Stimulated activated CD8-positive, alpha-beta memory T cell treated with anti-CD3 and anti-CD28 coated beads, Interleukin-4, amount 100 ng/mL, for 1 hour (primary cell): ENCODE results near the gene CACNA1D.

Source experiments
- DNase-seq, 2 donors: peaks; one replicate each; pipeline ENCODE4 v3.0.0-alpha.2; 2020; ENCODE audit warnings: low read depth in 2 of 2, low spot score in 1 of 2

Gene CACNA1D

GRCh38 chr3:53803816-53804695, 309.6 kb downstream of the CACNA1D start:
- DNase-seq: no peak

DNA sequence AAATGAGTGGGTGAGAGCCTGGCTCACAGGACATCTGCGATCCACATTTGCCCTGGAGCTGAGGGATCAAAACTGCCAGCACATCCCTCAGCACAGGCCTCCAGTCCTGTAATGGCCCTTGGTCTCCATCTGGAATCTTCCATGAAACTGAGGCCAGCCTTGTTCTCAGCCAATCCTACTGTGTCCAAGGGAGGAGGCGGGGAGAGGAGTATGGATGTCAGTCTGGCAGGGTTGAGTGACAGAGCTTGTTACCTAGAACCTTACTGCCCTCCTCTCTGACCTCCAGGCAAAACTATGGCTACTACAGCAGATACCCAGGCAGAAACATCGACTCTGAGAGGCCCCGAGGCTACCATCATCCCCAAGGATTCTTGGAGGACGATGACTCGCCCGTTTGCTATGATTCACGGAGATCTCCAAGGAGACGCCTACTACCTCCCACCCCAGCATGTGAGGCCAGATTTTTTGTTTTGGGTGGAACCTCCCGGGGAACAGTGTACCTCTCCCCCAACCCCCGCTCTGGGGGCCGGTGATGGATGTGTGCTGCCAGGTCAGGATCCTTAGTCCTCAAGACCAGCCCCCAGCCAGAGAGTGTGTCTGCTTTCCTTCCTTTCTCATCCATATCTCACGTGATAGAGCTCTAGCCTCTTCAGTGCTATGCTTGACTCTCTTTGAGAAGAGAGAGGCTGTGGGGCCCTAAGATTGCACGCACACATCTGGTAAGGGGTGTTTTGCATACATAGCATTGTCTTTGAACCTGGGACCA, 310.5 kb downstream of the CACNA1D start:
- DNase-seq: no peak

DNA sequence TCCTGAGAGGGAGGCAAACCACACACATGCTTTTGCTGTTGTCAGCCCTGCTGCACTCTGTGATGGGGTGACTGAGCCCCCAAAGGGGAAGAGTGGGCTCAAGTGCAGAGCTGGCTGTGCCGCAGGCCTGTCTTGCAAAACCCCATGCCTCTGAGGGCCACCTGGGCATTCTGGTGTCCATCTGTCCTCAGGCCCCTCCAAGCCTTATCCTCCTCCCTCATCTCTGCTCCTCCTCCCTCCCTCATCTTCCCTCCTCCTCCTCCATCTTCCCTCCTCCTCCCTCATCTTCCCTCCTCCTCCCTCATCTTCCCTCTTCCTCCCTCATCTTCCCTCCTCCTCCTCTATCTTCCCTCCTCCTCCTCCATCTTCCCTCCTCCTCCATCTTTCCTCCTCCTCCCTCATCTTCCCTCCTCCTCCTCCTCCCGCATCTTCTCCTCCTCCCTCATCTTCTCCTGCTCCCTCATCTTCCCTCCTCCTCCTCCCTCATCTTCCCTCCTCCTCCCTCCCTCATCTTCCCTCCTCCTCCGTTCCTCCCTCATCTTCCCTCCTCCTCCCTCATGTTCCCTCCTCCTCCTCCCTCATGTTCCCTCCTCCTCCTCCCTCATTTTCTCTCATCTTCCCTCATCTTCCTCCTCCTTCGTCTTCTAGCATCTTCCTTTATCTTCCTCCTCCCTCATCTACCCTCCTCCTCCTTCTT, 311.2 kb downstream of the CACNA1D start:
- no peak for DNase-seq

DNA sequence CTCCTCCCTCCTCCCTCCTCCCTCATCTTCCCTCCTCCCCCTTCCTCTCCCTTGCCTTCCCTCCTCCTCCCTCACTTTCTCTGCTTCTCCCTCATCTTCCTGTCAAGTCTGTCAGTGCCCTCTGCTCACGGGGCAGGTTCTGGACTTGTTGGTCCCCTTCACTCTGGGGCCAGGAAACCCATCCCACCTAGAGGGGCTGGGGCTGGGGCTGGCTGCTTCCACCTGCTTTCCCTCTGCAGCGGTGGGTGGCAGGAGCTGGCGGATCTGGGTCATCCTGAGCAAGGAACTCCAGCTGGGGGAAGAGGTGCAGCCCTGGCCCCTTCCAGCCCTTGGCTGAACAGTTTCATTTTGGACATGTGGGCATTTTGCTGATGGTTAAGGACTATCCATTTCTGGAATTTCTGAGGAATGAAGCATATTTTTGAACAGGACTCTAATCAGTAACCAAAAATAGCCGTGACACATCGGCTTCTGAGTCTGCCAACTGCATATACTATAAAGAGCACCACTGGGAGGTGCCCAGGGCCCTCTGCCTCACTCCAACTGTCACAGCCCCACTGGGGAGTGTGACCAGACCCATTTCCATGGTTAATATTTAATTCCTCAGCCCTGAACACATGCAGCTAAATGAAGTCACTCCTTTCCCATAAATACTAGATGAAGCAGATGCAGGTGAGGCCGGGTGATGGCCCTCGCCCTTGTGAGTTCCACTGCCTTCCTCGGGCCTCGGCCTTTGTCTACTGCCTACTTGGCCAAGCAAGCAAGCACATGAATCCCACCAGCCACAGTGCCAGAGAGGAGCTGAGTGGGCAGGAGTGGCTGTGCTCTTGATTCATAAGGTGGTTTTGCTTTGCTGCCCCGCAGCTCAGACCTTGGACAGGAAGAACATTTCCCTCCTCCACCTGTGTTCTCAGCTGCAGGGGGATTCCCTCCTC, 312.0 kb downstream of the CACNA1D start:
- DNase-seq: no peak

GRCh38 chr3:53807117-53807810, 312.9 kb downstream of the CACNA1D start:
- no peak for DNase-seq

DNA sequence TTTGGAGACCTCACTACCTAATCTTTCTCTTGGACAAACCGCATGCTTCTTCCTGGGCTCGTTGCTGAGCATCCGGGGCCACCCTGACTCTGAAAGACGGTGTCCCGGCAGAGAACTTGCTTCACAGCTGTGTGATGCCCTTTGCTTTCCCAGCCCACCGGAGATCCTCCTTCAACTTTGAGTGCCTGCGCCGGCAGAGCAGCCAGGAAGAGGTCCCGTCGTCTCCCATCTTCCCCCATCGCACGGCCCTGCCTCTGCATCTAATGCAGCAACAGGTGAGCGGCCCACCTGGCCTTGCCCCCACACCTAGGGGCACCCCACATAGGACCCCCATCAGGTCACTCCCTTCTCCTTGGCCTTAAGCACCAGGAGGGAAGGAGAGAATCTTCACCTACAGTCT, 314.1 kb downstream of the CACNA1D start:
- DNase-seq: no peak

DNA sequence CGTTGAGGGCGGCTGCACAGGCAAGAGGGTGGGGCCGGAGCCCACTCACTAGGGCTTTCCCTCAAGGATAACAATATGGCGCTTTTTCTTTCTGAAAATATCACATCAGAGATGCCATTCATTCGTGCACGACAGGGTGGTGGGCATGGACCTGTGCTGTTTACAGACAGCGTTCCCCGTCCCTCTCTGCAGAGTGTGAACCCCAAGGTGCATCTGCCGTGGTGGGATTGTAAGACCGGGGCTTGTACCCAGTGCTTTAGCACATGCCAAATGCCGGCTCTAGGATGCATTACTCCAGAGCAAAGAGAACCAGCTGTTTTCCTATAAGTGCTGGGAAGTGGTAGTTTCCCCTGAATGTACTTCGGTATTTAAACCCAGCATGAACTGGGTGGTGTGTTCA, 314.9 kb downstream of the CACNA1D start:
- no peak for DNase-seq

GRCh38 chr3:53809764-53810400, 315.5 kb downstream of the CACNA1D start:
- DNase-seq: no peak

- no peak for DNase-seq
These were observed 316.9 kb downstream of the CACNA1D start for GRCh38 chr3:53811143-53811927.

- no peak for DNase-seq
These were observed 318.0 kb downstream of the CACNA1D start for GRCh38 chr3:53812434-53812833.

- DNase-seq: no peak
These were observed 318.8 kb downstream of the CACNA1D start for GRCh38 chr3:53813229-53813628.

GRCh38 chr3:53813876-53814275, 319.5 kb downstream of the CACNA1D start:
- no peak for DNase-seq

- DNase-seq: no peak
These were observed 320.7 kb downstream of the CACNA1D start for GRCh38 chr3:53815067-53815466.

DNA sequence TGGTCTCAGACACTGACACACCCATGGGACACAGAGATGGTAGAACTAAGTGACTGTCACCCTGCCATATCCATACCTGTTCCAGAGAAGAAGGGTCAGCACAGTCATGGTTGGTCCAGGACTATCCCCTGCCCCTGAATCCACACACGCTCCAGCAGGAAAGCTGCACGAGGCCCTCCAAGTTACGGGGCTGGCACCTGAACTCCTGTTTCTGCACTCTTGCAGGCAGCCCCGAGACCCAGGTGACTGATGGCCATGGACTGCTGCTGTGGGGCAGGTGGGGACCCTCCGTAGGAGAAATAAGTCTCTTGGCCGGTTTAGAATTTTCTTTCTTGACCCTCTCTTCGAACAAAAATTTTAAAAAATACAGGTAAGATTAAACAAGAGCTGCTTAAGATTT, 321.2 kb downstream of the CACNA1D start:
- DNase-seq: no peak

- DNase-seq: no peak
These were observed 322.0 kb downstream of the CACNA1D start for GRCh38 chr3:53816425-53816824.

- no peak for DNase-seq
These were observed 322.8 kb downstream of the CACNA1D start for GRCh38 chr3:53817211-53817610.

GRCh38 chr3:53817809-53818208, 323.4 kb downstream of the CACNA1D start:
- no peak for DNase-seq

GRCh38 chr3:53818221-53819162, 324.1 kb downstream of the CACNA1D start:
- no peak for DNase-seq
